ENCODE data around the gene LRP1B.

- TF ChIP-seq CTCF (IDR thresholded peaks at IDR 0.05) (no peak), ZFX (IDR thresholded peaks at IDR 0.05; ENCODE audit: borderline replicate concordance) (no peak)
Measured at GRCh38 chr2:141878016-141878415, 252.8 kb downstream of the LRP1B start.
